H1 (cell line): ENCODE results near the gene DSG4. TPM values are rescaled to one million over a fixed set of nuclear protein-coding genes. Genes with fewer than 3 reads are reported as not detected.
A peak's percentile ranks its signal among the peaks of the same experiment; 100 is the strongest.

Source experiments
- CTCF ChIA-PET: fragments of 300-600 bp; sonication (Branson Sonifier 250); formaldehyde crosslinking; loops from one replicate; lab custom pipeline; 2021; ENCODE audit not compliant: partially characterized antibody; lab: Charles Lee
- POLR2A ChIA-PET: fragments of 300-600 bp; sonication (Branson Sonifier 250); formaldehyde crosslinking; loops from one replicate; lab custom pipeline; 2021; ENCODE audit warnings: inconsistent platforms; ENCODE audit not compliant: partially characterized antibody; lab: Charles Lee
- DNase-seq, 2 experiments: peaks; one replicate each; pipeline versions ENCODE4 v3.0.0 to v3.0.0-alpha.2; 2010 to 2022; ENCODE audit warnings: low spot score in 2 of 2, low read depth in 1 of 2, mixed read lengths in 1 of 2
- FAIRE-seq: peaks from 2 replicates; lab custom pipeline; 2011; peaks lifted over from hg19 to GRCh38; lab: Jason Lieb, UNC
- H2AFZ ChIP-seq: 2 replicates; pipeline ENCODE4 v1.8.1; 2012; ENCODE audit warnings: low read length, inconsistent platforms
- H2AK5ac ChIP-seq: 2 replicates; pipeline ENCODE4 v1.6.1; 2013; ENCODE audit warnings: low read depth, low read length
- H2BK120ac ChIP-seq: replicated peaks from 2 replicates; pipeline ENCODE3; 2013; ENCODE audit warnings: low read depth, low read length, inconsistent platforms
- H2BK12ac ChIP-seq: 2 replicates; pipeline ENCODE4 v1.6.1; 2013; ENCODE audit warnings: low read depth, low read length
- H2BK15ac ChIP-seq: 2 replicates; pipeline ENCODE4 v1.6.1; 2013; ENCODE audit warnings: low read length
- H2BK20ac ChIP-seq: 2 replicates; pipeline ENCODE4 v1.6.1; 2013; ENCODE audit warnings: low read length
- H2BK5ac ChIP-seq: 2 replicates; pipeline ENCODE4 v1.6.1; 2013; ENCODE audit warnings: low read depth, low read length
- H3K14ac ChIP-seq: 2 replicates; pipeline ENCODE4 v1.6.1; 2013; ENCODE audit warnings: inconsistent platforms; ENCODE audit not compliant: insufficient read length
- H3K18ac ChIP-seq: 2 replicates; pipeline ENCODE4 v1.6.1; 2013; ENCODE audit warnings: low read length; ENCODE audit errors: extremely low read depth
- H3K23ac ChIP-seq: 2 replicates; pipeline ENCODE4 v1.6.1; 2013; ENCODE audit warnings: inconsistent platforms; ENCODE audit not compliant: insufficient read length
- H3K23me2 ChIP-seq: 2 replicates; pipeline ENCODE4 v1.6.1; 2013; ENCODE audit warnings: low read depth, low read length
- H3K27ac ChIP-seq: 2 replicates; pipeline ENCODE4 v1.6.1; 2011; ENCODE audit warnings: low read depth, low read length, inconsistent platforms
- H3K27me3 ChIP-seq, 4 experiments: replicated peaks in 1 of 4; 1 replicate in 1 of 4; 2 replicates in 3 of 4; pipeline versions ENCODE4 v1.6.1 to v1.8.1; 2011 to 2013; ENCODE audit warnings: low read length in 3 of 4, mild to moderate bottlenecking in 3 of 4, inconsistent platforms in 2 of 4, mixed read lengths in 2 of 4, moderate library complexity in 1 of 4; ENCODE audit not compliant: control insufficient read depth in 3 of 4, insufficient read depth in 3 of 4; ENCODE audit errors: extremely low read depth in 1 of 4
- H3K36me3 ChIP-seq, 4 experiments: 2 replicates each; pipeline versions ENCODE4 v1.6.1 to v1.8.1; 2011 to 2013; ENCODE audit warnings: mild to moderate bottlenecking in 4 of 4, low read length in 3 of 4, moderate library complexity in 2 of 4, control low read depth in 1 of 4, inconsistent platforms in 1 of 4; ENCODE audit not compliant: insufficient read depth in 4 of 4, control insufficient read depth in 2 of 4
- H3K4ac ChIP-seq: replicated peaks from 2 replicates; pipeline ENCODE3; 2013; ENCODE audit warnings: low read length, low read depth, mixed read lengths, inconsistent platforms; ENCODE audit not compliant: insufficient read length
- H3K4me1 ChIP-seq, 4 experiments: replicated peaks in 1 of 4; 1 replicate in 1 of 4; 2 replicates in 3 of 4; pipeline versions ENCODE4 v1.6.1 to v1.8.1; 2011 to 2013; ENCODE audit warnings: low read length in 3 of 4, inconsistent platforms in 2 of 4, mixed read lengths in 1 of 4; ENCODE audit not compliant: insufficient read depth in 4 of 4, control insufficient read depth in 3 of 4
- H3K4me2 ChIP-seq, 2 experiments: 2 replicates each; pipeline versions ENCODE4 v1.6.1 to v1.8.1; 2011 to 2013; ENCODE audit warnings: low read depth in 2 of 2, low read length in 2 of 2, control low read depth in 1 of 2, inconsistent platforms in 1 of 2, mild to moderate bottlenecking in 1 of 2; ENCODE audit not compliant: insufficient read depth in 1 of 2
- H3K4me3 ChIP-seq, 4 experiments: fragments of 200-600, 300-600 bp in 1 of 4; sonication (generic), shearing (Covaris generic), sonication (Bioruptor Twin) in 1 of 4; 2 replicates each; pipeline versions ENCODE4 v1.5.1 to v1.8.1; 2011 to 2016; ENCODE audit warnings: low read length in 4 of 4, low read depth in 3 of 4, control low read depth in 2 of 4, inconsistent platforms in 2 of 4, mild to moderate bottlenecking in 2 of 4, mixed read lengths in 1 of 4, moderate library complexity in 1 of 4; ENCODE audit not compliant: insufficient read depth in 2 of 4; ENCODE audit errors: extremely low read depth in 1 of 4
- H3K56ac ChIP-seq: replicated peaks from 2 replicates; pipeline ENCODE3; 2013; ENCODE audit warnings: low read depth, mild to moderate bottlenecking, mixed read lengths, low read length, inconsistent platforms; ENCODE audit not compliant: insufficient read length
- H3K79me1 ChIP-seq: 2 replicates; pipeline ENCODE4 v1.6.1; 2013; ENCODE audit warnings: low read depth, low read length, control low read depth
- H3K79me2 ChIP-seq, 2 experiments: 2 replicates each; pipeline versions ENCODE4 v1.6.1 to v1.8.1; 2012 to 2013; ENCODE audit warnings: low read length in 2 of 2, mild to moderate bottlenecking in 2 of 2, inconsistent platforms in 1 of 2; ENCODE audit not compliant: insufficient read depth in 2 of 2, control insufficient read depth in 1 of 2
- H3K9ac ChIP-seq, 4 experiments: replicated peaks in 1 of 4; 1 replicate in 1 of 4; 2 replicates in 3 of 4; pipeline versions ENCODE4 v1.6.1 to v1.8.1; 2011 to 2013; ENCODE audit warnings: low read depth in 3 of 4, low read length in 3 of 4, control low read depth in 2 of 4, mild to moderate bottlenecking in 2 of 4, moderate library complexity in 2 of 4, inconsistent platforms in 1 of 4; ENCODE audit errors: extremely low read depth in 1 of 4
- H3K9me3 ChIP-seq, 2 experiments: 2 replicates each; pipeline versions ENCODE4 v1.6.1 to v1.8.1; 2012 to 2013; ENCODE audit warnings: mild to moderate bottlenecking in 2 of 2, moderate library complexity in 2 of 2, control low read depth in 1 of 2, inconsistent platforms in 1 of 2, low read depth in 1 of 2, low read length in 1 of 2, mixed read lengths in 1 of 2; ENCODE audit not compliant: insufficient read depth in 2 of 2
- H4K20me1 ChIP-seq, 2 experiments: replicated peaks in 1 of 2; 2 replicates each; pipeline versions ENCODE3 to v1.8.1; 2011 to 2013; ENCODE audit warnings: inconsistent platforms in 2 of 2, low read length in 2 of 2, mild to moderate bottlenecking in 1 of 2; ENCODE audit not compliant: insufficient read depth in 2 of 2, control insufficient read depth in 1 of 2
- H4K5ac ChIP-seq: 2 replicates; pipeline ENCODE4 v1.6.1; 2013; ENCODE audit warnings: low read length, low read depth, mixed read lengths, inconsistent platforms; ENCODE audit not compliant: insufficient read length
- H4K8ac ChIP-seq: 2 replicates; pipeline ENCODE4 v1.8.0; 2013; ENCODE audit warnings: mild to moderate bottlenecking, moderate library complexity, low read length, inconsistent platforms; ENCODE audit not compliant: insufficient read depth; ENCODE audit errors: extremely low read depth
- H4K91ac ChIP-seq: replicated peaks from 2 replicates; pipeline ENCODE3; 2013; ENCODE audit warnings: low read length, mixed read lengths, inconsistent platforms; ENCODE audit not compliant: insufficient read length
- BACH1 ChIP-seq: IDR thresholded peaks from 2 replicates; pipeline ENCODE4 v1.6.1; 2012; ENCODE audit warnings: low read length, improper control_type of control experiment
- BCL11A ChIP-seq, 2 experiments: IDR thresholded peaks; one replicate each; pipeline ENCODE4 v1.6.1; 2011; ENCODE audit warnings: low read depth in 2 of 2, low read length in 2 of 2, mild to moderate bottlenecking in 2 of 2
- BRCA1 ChIP-seq: IDR thresholded peaks from 2 replicates; pipeline ENCODE4 v1.6.1; 2012; ENCODE audit warnings: low read depth, low read length, improper control_type of control experiment
- FOSL1 ChIP-seq: IDR thresholded peaks from 2 replicates; pipeline ENCODE4 v1.6.1; 2011; ENCODE audit warnings: mild to moderate bottlenecking, low read depth, low read length, moderate library complexity; ENCODE audit not compliant: insufficient read depth
- MAX ChIP-seq: IDR thresholded peaks from 2 replicates; pipeline ENCODE4 v1.6.1; 2012; ENCODE audit warnings: inconsistent platforms
- POLR2A ChIP-seq, 2 experiments: IDR thresholded peaks; 1 replicate in 1 of 2; 2 replicates in 1 of 2; pipeline ENCODE4 v1.6.1; 2011; ENCODE audit warnings: low read depth in 2 of 2, low read length in 2 of 2, mild to moderate bottlenecking in 2 of 2; ENCODE audit errors: control extremely low read depth in 1 of 2
- RXRA ChIP-seq: IDR thresholded peaks from 2 replicates; pipeline ENCODE4 v1.6.1; 2011; ENCODE audit warnings: low read depth, mild to moderate bottlenecking, low read length, moderate library complexity; ENCODE audit not compliant: insufficient read depth
- SP4 ChIP-seq: IDR thresholded peaks from 2 replicates; pipeline ENCODE4 v1.6.1; 2012; ENCODE audit warnings: low read length, inconsistent platforms
- TAF7 ChIP-seq: optimal IDR thresholded peaks from 2 replicates; pipeline ENCODE3; 2011; ENCODE audit warnings: low read depth, mild to moderate bottlenecking, inconsistent platforms, low read length, moderate library complexity, borderline replicate concordance
- TCF12 ChIP-seq: IDR thresholded peaks from 2 replicates; pipeline ENCODE4 v1.6.1; 2011; ENCODE audit warnings: low read depth, mild to moderate bottlenecking, low read length
- WGBS, 2 experiments: shearing (Covaris generic) in 1 of 2; methylation state at CpG; one replicate each; pipeline versions ENCODE4 v1.1.6 to v1.1.7; 2013 to 2015; ENCODE audit warnings: low lambda C conversion rate in 2 of 2, mixed read lengths in 2 of 2, inconsistent platforms in 1 of 2, low coverage in 1 of 2, missing lambda C conversion rate in 1 of 2; ENCODE audit not compliant: insufficient replicate concordance in 2 of 2, insufficient coverage in 1 of 2, insufficient read length in 1 of 2; ENCODE audit errors: extremely low coverage in 1 of 2, missing lambda C conversion rate in 1 of 2; 5-methylcytosine and 5-hydroxymethylcytosine counted together
- polyA plus RNA-seq, 7 experiments: library from polyadenylated mRNA; depleted of rRNA in 3 of 7; stranded (reverse) in 5 of 7; unstranded in 2 of 7; fragments of >200 nt in 5 of 7; fragments of 200-250 nt in 2 of 7; gene quantifications; 1 replicate in 5 of 7; 2 replicates in 1 of 7; 4 replicates in 1 of 7; pipeline versions ENCODE4 v1.2.1 to v1.2.3, GENCODE V29; 2011 to 2013; ENCODE audit warnings: missing spikeins in 2 of 7, mixed read lengths in 2 of 7
- total RNA-seq: library from RNA; stranded (reverse); fragmentation: NEBNext Ultra II Directional; extraction: Animal tissue kit (Norgen Biotek cat#: 25700); gene quantifications from 2 replicates; pipeline ENCODE4 v1.2.1, GENCODE V29; 2021

DSG4 gene
- total and polyA plus RNA-seq, 2 of the 8 experiments (the other 6 are each of a cell fraction or from before 2014, with no cell fraction given): not detected

- no peak overlapping the region for H4K8ac ChIP-seq
- H2BK5ac ChIP-seq: no peak overlapping the region
- no peak overlapping the region for H2BK15ac ChIP-seq
- H3K56ac ChIP-seq: no peak overlapping the region
- H3K79me1 ChIP-seq: no peaks in the 10 kb centered on the region
- no peak overlapping the region for H2BK20ac ChIP-seq
- no peaks in the 10 kb centered on the region for H3K79me2 ChIP-seq
- ChIA-PET CTCF (interaction anchor here (1.4 kb wide), 1 partner anchor 87 kb away, joined by 4 read pairs; no protein-coding TSS in a partner anchor), POLR2A (no interaction called here)
- no peaks in the 10 kb centered on the region; a peak in 1 of 4 replicates for H3K9me3 ChIP-seq
- H3K27ac ChIP-seq: no peak overlapping the region
- no peak overlapping the region for H3K23ac ChIP-seq
- H3K36me3 ChIP-seq: no peaks in the 10 kb centered on the region
- no peak overlapping the region for H3K9ac ChIP-seq
- no peaks in the 10 kb centered on the region for H3K4me1 ChIP-seq
- H3K4me3 ChIP-seq: no peak overlapping the region
- DNase-seq (no peak), FAIRE-seq (no peak)
- no peak overlapping the region for H2BK120ac ChIP-seq
- H3K18ac ChIP-seq: no peak overlapping the region
- H2AK5ac ChIP-seq: no peak overlapping the region
- no peak overlapping the region for H3K4ac ChIP-seq
- H3K4me2 ChIP-seq: no peak overlapping the region
- TF ChIP-seq FOSL1 (no peak), SP4 (no peak), BACH1 (no peak), POLR2A (IDR thresholded peaks at IDR 0.05; ENCODE audit: control extremely low read depth in 1 of 2, low read depth in 2 of 2, low read length in 2 of 2) (no peak), RXRA (no peak), TAF7 (no peak), BCL11A (IDR thresholded peaks at IDR 0.05; ENCODE audit: low read depth in 2 of 2, low read length in 2 of 2) (no peak), TCF12 (no peak), MAX (no peak), BRCA1 (no peak)
- H2BK12ac ChIP-seq: no peak overlapping the region
- H3K14ac ChIP-seq: no peak overlapping the region
- H3K27me3 ChIP-seq: no peaks in the 10 kb centered on the region
- H3K23me2 ChIP-seq: no peaks in the 10 kb centered on the region
- no peaks in the 10 kb centered on the region for H4K20me1 ChIP-seq
- no peak overlapping the region for H4K5ac ChIP-seq
- H4K91ac ChIP-seq: no peak overlapping the region
- H2AFZ ChIP-seq: peak overlapping the region; percentile 84; the same call in 1 of the 2 replicates
- 92% methylated on average over 7 of the region's 7 CpGs; no CpG with 5 or more reads in 1 of the 2 experiments for WGBS, 2 experiments
These were observed 42.9 kb downstream of the DSG4 start for GRCh38 chr18:31419457-31419932.
